ENCODE measurements around the gene GRPR.

GRPR gene

GRCh38 chrX:16123222-16123786, at the start of gene GRPR:
TSS of gene GRPR (plus strand) at chrX:16123565. CDS start at chrX:16123954, 389 bp downstream.
- DNase-seq (ENCODE audit: low read depth in 2 of 2) = peak; percentile 19 to 23

- DNase-seq (ENCODE audit: low read depth in 2 of 2) = no peak
These were observed 48.3 kb upstream of the GRPR start for GRCh38 chrX:16075087-16075486.

- DNase-seq (ENCODE audit: low read depth in 2 of 2) = no peak
These were observed 46.5 kb upstream of the GRPR start for GRCh38 chrX:16076834-16077233.

- DNase-seq (ENCODE audit: low read depth in 2 of 2) = no peak
These were observed 45.6 kb upstream of the GRPR start for GRCh38 chrX:16077811-16078210.

- no peak for DNase-seq (ENCODE audit: low read depth in 2 of 2)
These were observed 42.0 kb upstream of the GRPR start for GRCh38 chrX:16081357-16081756.

- no peak for DNase-seq (ENCODE audit: low read depth in 2 of 2)
These were observed 40.8 kb upstream of the GRPR start for GRCh38 chrX:16082470-16083085.

- no peak for DNase-seq (ENCODE audit: low read depth in 2 of 2)
These were observed 36.3 kb upstream of the GRPR start for GRCh38 chrX:16087076-16087475.

GRCh38 chrX:16089086-16089485, 34.3 kb upstream of the GRPR start:
- no peak for DNase-seq (ENCODE audit: low read depth in 2 of 2)

- no peak for DNase-seq (ENCODE audit: low read depth in 2 of 2)
These were observed 27.2 kb upstream of the GRPR start for GRCh38 chrX:16096141-16096540.

GRCh38 chrX:16100673-16101072, 22.7 kb upstream of the GRPR start:
- DNase-seq (ENCODE audit: low read depth in 2 of 2) = no peak

- DNase-seq (ENCODE audit: low read depth in 2 of 2) = no peak
These were observed 21.8 kb upstream of the GRPR start for GRCh38 chrX:16101581-16101980.

GRCh38 chrX:16103625-16104024, 19.7 kb upstream of the GRPR start:
- no peak for DNase-seq (ENCODE audit: low read depth in 2 of 2)

GRCh38 chrX:16112428-16112827, 10.9 kb upstream of the GRPR start:
- DNase-seq (ENCODE audit: low read depth in 2 of 2) = no peak

- no peak for DNase-seq (ENCODE audit: low read depth in 2 of 2)
These were observed 9.3 kb upstream of the GRPR start for GRCh38 chrX:16113978-16114565.

- DNase-seq (ENCODE audit: low read depth in 2 of 2) = no peak
These were observed 8.8 kb upstream of the GRPR start for GRCh38 chrX:16114611-16115010.

- DNase-seq (ENCODE audit: low read depth in 2 of 2) = no peak
These were observed 3.8 kb upstream of the GRPR start for GRCh38 chrX:16119353-16120220.

- no peak for DNase-seq (ENCODE audit: low read depth in 2 of 2)
These were observed 2.9 kb upstream of the GRPR start for GRCh38 chrX:16120431-16120830.

GRCh38 chrX:16124201-16124600, 836 bp downstream of the GRPR start:
- no peak for DNase-seq (ENCODE audit: low read depth in 2 of 2)

- no peak for DNase-seq (ENCODE audit: low read depth in 2 of 2)
These were observed 2.3 kb downstream of the GRPR start for GRCh38 chrX:16125520-16126149.

- DNase-seq (ENCODE audit: low read depth in 2 of 2) = no peak
These were observed 7.3 kb downstream of the GRPR start for GRCh38 chrX:16130707-16131106.

- no peak for DNase-seq (ENCODE audit: low read depth in 2 of 2)
These were observed 11.6 kb downstream of the GRPR start for GRCh38 chrX:16134936-16135335.

- DNase-seq (ENCODE audit: low read depth in 2 of 2) = no peak
These were observed 12.7 kb downstream of the GRPR start for GRCh38 chrX:16136080-16136479.
